MM.1S (cell line): ENCODE data around the gene ASIC4.

ENCODE experiments used
- CTCF ChIP-seq: fragments of 300-600 bp; sonication (generic); IDR thresholded peaks from 2 replicates; pipeline ENCODE4 v1.5.1; 2016; ENCODE audit warnings: antibody characterized with exemption, low read length, mixed read lengths
- EZH2phosphoT487 ChIP-seq: fragments of 300-600 bp; sonication (generic); IDR thresholded peaks from 2 replicates; pipeline ENCODE4 v1.6.1; 2018; ENCODE audit warnings: antibody characterized with exemption, low read length

- TF ChIP-seq CTCF, result no peak
- TF ChIP-seq EZH2phosphoT487, result no peak
Observed at GRCh38 chr2:219508444-219508734, 5.9 kb upstream of the ASIC4 start.
